Neural cell (in vitro differentiated cells): ENCODE measurements around the gene LMO4. TPM values are rescaled to one million over a fixed set of nuclear protein-coding genes. Genes with fewer than 3 reads are reported as not detected.

Source experiments
- H2AFZ ChIP-seq: fragments of 200-600, 300-800 bp; sonication (generic), shearing (Covaris generic); 2 replicates; pipeline ENCODE4 v1.6.0; 2014; ENCODE audit warnings: low read depth, mild to moderate bottlenecking, antibody characterized with exemption, low read length, moderate library complexity
- H3F3A ChIP-seq: fragments of 200-600 bp; shearing (Covaris generic); 2 replicates; pipeline ENCODE4 v1.6.1; 2016; ENCODE audit warnings: mild to moderate bottlenecking, moderate library complexity, mixed read lengths, antibody characterized with exemption, low read length; ENCODE audit not compliant: insufficient read depth, poor library complexity, severe bottlenecking
- H3K27ac ChIP-seq: fragments of 200-600, 300-800 bp; sonication (generic), shearing (Covaris generic); 2 replicates; pipeline ENCODE4 v1.5.1; 2014; ENCODE audit warnings: mild to moderate bottlenecking, low read length, moderate library complexity
- H3K27me3 ChIP-seq: fragments of 300-800, 200-600 bp; sonication (generic), shearing (Covaris generic); 2 replicates; pipeline ENCODE4 v1.6.0; 2014; ENCODE audit warnings: mild to moderate bottlenecking, low read depth, low read length, moderate library complexity; ENCODE audit not compliant: insufficient read depth
- H3K36me3 ChIP-seq: fragments of 300-800, 200-600 bp; sonication (generic), shearing (Covaris generic); 2 replicates; pipeline ENCODE4 v1.5.1; 2014; ENCODE audit warnings: mild to moderate bottlenecking, antibody characterized with exemption, low read length, moderate library complexity; ENCODE audit not compliant: insufficient read depth
- H3K4me2 ChIP-seq: fragments of 300-800, 200-600 bp; sonication (generic), shearing (Covaris generic); 2 replicates; pipeline ENCODE4 v1.6.0; 2014; ENCODE audit warnings: mild to moderate bottlenecking, low read length
- H3K4me3 ChIP-seq: fragments of 300-800, 200-600 bp; sonication (generic), shearing (Covaris generic); 2 replicates; pipeline ENCODE4 v1.5.1; 2014; ENCODE audit warnings: mild to moderate bottlenecking, low read length, moderate library complexity
- H3K79me2 ChIP-seq: fragments of 200-600 bp; shearing (Covaris generic); replicated peaks from 2 replicates; pipeline ENCODE4 v1.6.0; 2014; ENCODE audit warnings: mild to moderate bottlenecking, low read length, moderate library complexity; ENCODE audit not compliant: insufficient read depth
- H3K9ac ChIP-seq: fragments of 300-800, 200-600 bp; sonication (generic), shearing (Covaris generic); 2 replicates; pipeline ENCODE4 v1.6.1; 2016; ENCODE audit warnings: mild to moderate bottlenecking, low read length, mixed read lengths
- H3K9me2 ChIP-seq: fragments of 200-600 bp; shearing (Covaris generic); 2 replicates; pipeline ENCODE4 v1.6.1; 2016; ENCODE audit warnings: mild to moderate bottlenecking, low read length, mixed read lengths; ENCODE audit not compliant: insufficient read depth
- H3K9me3 ChIP-seq: fragments of 200-600, 300-800 bp; sonication (generic), shearing (Covaris generic); 2 replicates; pipeline ENCODE4 v1.6.1; 2016; ENCODE audit warnings: mild to moderate bottlenecking, mixed run types, low read length, moderate library complexity, mixed read lengths
- H4K20me1 ChIP-seq: fragments of 200-600 bp; shearing (Covaris generic); 2 replicates; pipeline ENCODE4 v1.6.1; 2016; ENCODE audit warnings: mild to moderate bottlenecking, mixed run types; ENCODE audit not compliant: insufficient read depth
- CTCF ChIP-seq: fragments of 450-650 bp; IDR thresholded peaks from 2 replicates; pipeline ENCODE4 v1.5.1; 2014; ENCODE audit warnings: antibody characterized with exemption, mild to moderate bottlenecking, moderate library complexity; ENCODE audit not compliant: poor library complexity, severe bottlenecking
- EP300 ChIP-seq: fragments of 450-650 bp; conservative IDR thresholded peaks from 2 replicates; pipeline ENCODE4 v1.6.1; 2014; ENCODE audit warnings: antibody characterized with exemption, mild to moderate bottlenecking, moderate library complexity; ENCODE audit not compliant: poor library complexity, severe bottlenecking
- EZH2 ChIP-seq: fragments of 200-600, 300-800 bp; shearing (Covaris generic), sonication (generic); IDR thresholded peaks from 2 replicates; pipeline ENCODE4 v1.6.1; 2014; ENCODE audit warnings: antibody characterized with exemption, low read length, borderline replicate concordance, mild to moderate bottlenecking; ENCODE audit not compliant: insufficient read depth, poor library complexity, severe bottlenecking
- MXI1 ChIP-seq: fragments of 450-650 bp; conservative IDR thresholded peaks from 2 replicates; pipeline ENCODE4 v1.6.1; 2014; ENCODE audit warnings: antibody characterized with exemption, mild to moderate bottlenecking; ENCODE audit not compliant: poor library complexity, severe bottlenecking
- POLR2AphosphoS5 ChIP-seq: IDR thresholded peaks from 2 replicates; pipeline ENCODE4 v1.6.1; 2012
- RAD21 ChIP-seq: fragments of 450-650 bp; conservative IDR thresholded peaks from 2 replicates; pipeline ENCODE4 v1.6.1; 2014; ENCODE audit warnings: antibody characterized with exemption, mild to moderate bottlenecking, moderate library complexity
- SMC3 ChIP-seq: fragments of 450-650 bp; conservative IDR thresholded peaks from 2 replicates; pipeline ENCODE4 v1.6.1; 2014; ENCODE audit warnings: antibody characterized with exemption, mild to moderate bottlenecking, moderate library complexity; ENCODE audit not compliant: poor library complexity
- TAF1 ChIP-seq: IDR thresholded peaks from 2 replicates; pipeline ENCODE4 v1.6.1; 2012; ENCODE audit warnings: low read depth
- polyA plus RNA-seq: library from polyadenylated mRNA; depleted of rRNA; stranded (reverse); fragments of >200 nt; gene quantifications from 2 replicates; pipeline ENCODE4 v1.2.3, GENCODE V29; 2014
- TF ChIP-seq, protein P1 (sequence below): IDR thresholded peaks from 2 replicates; pipeline ENCODE4 v1.6.1; 2012; ENCODE audit warnings: borderline replicate concordance

Gene LMO4
- polyA plus RNA-seq, 1 donor from 2014 or later = 147 TPM

DNA sequence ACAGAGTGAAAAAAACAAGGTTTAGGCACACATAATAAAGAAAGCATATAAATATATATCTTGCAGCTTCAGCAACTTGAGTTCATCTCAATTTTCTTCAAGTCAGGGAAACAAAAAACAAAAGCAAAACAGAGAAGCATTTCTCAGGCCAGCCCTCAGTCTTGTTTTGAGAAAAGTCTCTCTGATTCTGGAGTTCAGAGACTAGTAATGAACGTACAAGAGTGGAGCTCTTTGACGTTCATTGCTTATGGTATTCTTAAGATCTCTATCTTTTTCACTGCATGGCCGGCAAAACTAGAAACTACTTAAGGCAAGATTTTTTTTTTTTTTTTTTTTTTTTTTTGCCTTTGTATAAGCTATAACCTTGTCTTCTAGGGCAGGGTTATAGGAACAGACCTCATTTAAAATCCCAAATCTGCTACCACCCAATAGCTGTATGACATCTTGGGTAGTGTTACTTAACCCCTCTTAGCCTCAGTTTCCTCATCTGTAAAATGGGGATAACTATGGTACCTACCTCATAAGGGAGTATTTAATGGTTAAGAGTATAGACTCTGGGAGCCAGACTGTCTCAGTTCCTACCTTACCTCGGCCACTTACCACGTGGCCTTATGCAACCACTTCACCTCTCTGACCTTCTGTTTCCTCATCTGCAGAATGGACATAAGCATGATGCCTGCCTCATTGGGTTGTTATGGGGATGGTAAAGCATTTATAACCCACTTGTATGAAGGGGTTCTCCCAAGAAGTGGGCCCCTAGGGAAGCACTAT, 33.6 kb downstream of the LMO4 start:
- H3K36me3 ChIP-seq = no peaks in the 10 kb centered on the region
- no peaks in the 10 kb centered on the region for H3F3A ChIP-seq
- H3K27me3 ChIP-seq = no peaks in the 10 kb centered on the region
- no peaks in the 10 kb centered on the region for H3K9me3 ChIP-seq
- no peak overlapping the region for H3K4me2 ChIP-seq
- no peaks in the 10 kb centered on the region for H4K20me1 ChIP-seq
- TF ChIP-seq POLR2AphosphoS5 = no peak
- TF ChIP-seq, protein P1, sequence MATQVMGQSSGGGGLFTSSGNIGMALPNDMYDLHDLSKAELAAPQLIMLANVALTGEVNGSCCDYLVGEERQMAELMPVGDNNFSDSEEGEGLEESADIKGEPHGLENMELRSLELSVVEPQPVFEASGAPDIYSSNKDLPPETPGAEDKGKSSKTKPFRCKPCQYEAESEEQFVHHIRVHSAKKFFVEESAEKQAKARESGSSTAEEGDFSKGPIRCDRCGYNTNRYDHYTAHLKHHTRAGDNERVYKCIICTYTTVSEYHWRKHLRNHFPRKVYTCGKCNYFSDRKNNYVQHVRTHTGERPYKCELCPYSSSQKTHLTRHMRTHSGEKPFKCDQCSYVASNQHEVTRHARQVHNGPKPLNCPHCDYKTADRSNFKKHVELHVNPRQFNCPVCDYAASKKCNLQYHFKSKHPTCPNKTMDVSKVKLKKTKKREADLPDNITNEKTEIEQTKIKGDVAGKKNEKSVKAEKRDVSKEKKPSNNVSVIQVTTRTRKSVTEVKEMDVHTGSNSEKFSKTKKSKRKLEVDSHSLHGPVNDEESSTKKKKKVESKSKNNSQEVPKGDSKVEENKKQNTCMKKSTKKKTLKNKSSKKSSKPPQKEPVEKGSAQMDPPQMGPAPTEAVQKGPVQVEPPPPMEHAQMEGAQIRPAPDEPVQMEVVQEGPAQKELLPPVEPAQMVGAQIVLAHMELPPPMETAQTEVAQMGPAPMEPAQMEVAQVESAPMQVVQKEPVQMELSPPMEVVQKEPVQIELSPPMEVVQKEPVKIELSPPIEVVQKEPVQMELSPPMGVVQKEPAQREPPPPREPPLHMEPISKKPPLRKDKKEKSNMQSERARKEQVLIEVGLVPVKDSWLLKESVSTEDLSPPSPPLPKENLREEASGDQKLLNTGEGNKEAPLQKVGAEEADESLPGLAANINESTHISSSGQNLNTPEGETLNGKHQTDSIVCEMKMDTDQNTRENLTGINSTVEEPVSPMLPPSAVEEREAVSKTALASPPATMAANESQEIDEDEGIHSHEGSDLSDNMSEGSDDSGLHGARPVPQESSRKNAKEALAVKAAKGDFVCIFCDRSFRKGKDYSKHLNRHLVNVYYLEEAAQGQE = no peak
- H3K9ac ChIP-seq = no peak overlapping the region
- H3K4me3 ChIP-seq = no peak overlapping the region
- H3K27ac ChIP-seq = no peak overlapping the region
- H3K79me2 ChIP-seq = no peaks in the 10 kb centered on the region
- no peaks in the 10 kb centered on the region for H3K9me2 ChIP-seq
- no peak overlapping the region for H2AFZ ChIP-seq

- H3K4me3 ChIP-seq = no peak overlapping the region
- no peaks in the 10 kb centered on the region for H3K79me2 ChIP-seq
- H3K27me3 ChIP-seq = no peaks in the 10 kb centered on the region
- no peaks in the 10 kb centered on the region for H3F3A ChIP-seq
- TF ChIP-seq CTCF = no peak
- TF ChIP-seq EP300 = no peak
- TF ChIP-seq RAD21 = no peak
- no peak for TF ChIP-seq TAF1
- TF ChIP-seq SMC3 = no peak
- TF ChIP-seq POLR2AphosphoS5 = no peak
- TF ChIP-seq, protein P1 = no peak
- TF ChIP-seq MXI1 = no peak
- TF ChIP-seq EZH2 = no peak
- no peak overlapping the region for H3K27ac ChIP-seq
- no peaks in the 10 kb centered on the region for H4K20me1 ChIP-seq
- no peak overlapping the region for H3K4me2 ChIP-seq
- no peak overlapping the region for H3K9ac ChIP-seq
- no peaks in the 10 kb centered on the region for H3K9me3 ChIP-seq
- H2AFZ ChIP-seq = no peak overlapping the region
- no peaks in the 10 kb centered on the region for H3K36me3 ChIP-seq
- H3K9me2 ChIP-seq = no peaks in the 10 kb centered on the region
Observed at GRCh38 chr1:87362834-87363426, 34.2 kb downstream of the LMO4 start.
